Heart left ventricle (tissue), 13 donors: ENCODE data around the gene ARRDC2.

Source experiments
- CTCF ChIP-seq, 12 donors: fragments of 200-600 bp; sonication (generic) in 4 of 12; IDR thresholded peaks; one replicate each; pipeline versions ENCODE4 v1.5.0 to v1.8.0; 2018 to 2022; ENCODE audit warnings: antibody characterized with exemption in 12 of 12, mild to moderate bottlenecking in 5 of 12
- POLR2A ChIP-seq, 2 donors: fragments of 450-650 bp; IDR thresholded peaks; one replicate each; pipeline ENCODE4 v1.6.1; 2017; ENCODE audit warnings: antibody characterized with exemption in 2 of 2, mild to moderate bottlenecking in 2 of 2, moderate library complexity in 2 of 2
- donor health status: ischemic (EF 13 %, LVEDD 7.1; RV severe dilation, severe dysfunction).
- donor health status: DM: no; HTN: yes; CAD: no.
- donor health status: DM: no; HTN: no; CAD: no.
- donor health status: ischemic (EF 25% LVEDD 6.9; RV normal size, moderate dysfunction).
- donor health status: ischemic (EF 25% LVEDD 5.7; RV mildly dilated, moderate dysfunction).
- donor health status: ischemic (EF 35%, LVEDD 5.7; RV mildly dilated, moderate dysfunction).
- donor health status: nonischemic (EF 11% LVEDD 7.7; RV severe dilation, severe dysfunction).
- donor health status: DM: yes; HTN: yes; CAD: no.
- donor health status: PGD.
- donor health status: ischemic (EF 29% LVEDD 5.4; RV normal size, mild dysfunction).
- donor health status: nonischemic (EF 23%, LVEDD 6.1; RV moderate dilation, normal function).

- TF ChIP-seq CTCF (IDR thresholded peaks at IDR 0.05) (no peak), POLR2A (IDR thresholded peaks at IDR 0.05) (no peak)
Measured at GRCh38 chr19:18041054-18041453, 33.1 kb downstream of the ARRDC2 start.
